ENCODE data around the gene CPAMD8.
"Not testable (repeated sequence)": the region's sequence is repeated elsewhere in the genome, so short reads cannot be mapped to it uniquely, and the experiment has no call there.

The CPAMD8 gene

DNA sequence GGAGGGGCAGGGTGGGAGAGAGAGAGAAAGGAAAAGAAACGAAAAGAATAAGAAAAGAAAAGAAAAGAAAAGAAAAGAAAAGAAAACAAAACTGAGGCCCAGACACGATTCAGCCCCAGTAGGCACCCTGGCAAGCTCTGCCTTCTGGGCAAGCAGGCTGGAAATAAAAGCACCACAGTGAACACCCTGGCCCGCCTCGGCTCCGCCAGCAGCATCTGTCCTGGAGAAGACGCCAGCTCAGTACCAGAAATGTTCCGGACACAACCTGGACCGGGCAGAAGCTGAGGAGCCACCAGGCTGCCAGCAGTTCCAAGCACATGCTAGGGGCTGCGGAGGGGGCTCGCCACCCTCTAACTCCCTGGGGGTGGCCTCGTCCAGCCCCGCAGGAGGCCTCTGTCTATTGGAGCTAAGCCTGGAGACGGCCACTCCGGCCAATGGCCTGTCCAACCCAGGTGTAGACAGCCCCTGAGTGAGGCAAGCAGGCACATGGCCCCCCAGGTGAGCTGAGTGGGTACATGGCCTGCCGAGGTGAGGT, 11.4 kb upstream of the CPAMD8 start:
- FAIRE-seq = no peak

GRCh38 chr19:17037184-17037583, 10.6 kb upstream of the CPAMD8 start:
- no peak for FAIRE-seq

DNA sequence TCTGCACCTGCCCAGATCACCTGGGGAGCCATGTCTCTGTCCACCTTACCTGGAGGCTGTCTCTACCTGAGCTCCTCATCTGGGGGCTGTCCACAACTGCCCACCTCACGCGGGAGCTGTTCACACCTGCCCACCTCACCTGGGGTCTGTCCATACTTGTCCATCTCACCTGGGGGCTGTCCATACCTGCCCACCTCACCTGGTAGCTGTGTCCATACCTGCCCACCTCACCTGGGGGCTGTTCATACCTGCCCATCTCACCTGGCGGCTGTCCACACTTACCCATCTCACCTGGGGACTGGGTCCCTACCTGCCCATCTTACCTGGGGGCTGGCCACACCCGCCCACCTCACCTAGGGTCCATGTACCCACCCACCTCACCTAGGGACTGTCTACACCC, 10.0 kb upstream of the CPAMD8 start:
- no peak for FAIRE-seq

- FAIRE-seq = no peak
Measured at GRCh38 chr19:17035842-17036424, 9.3 kb upstream of the CPAMD8 start.

- no peak for FAIRE-seq
Measured at GRCh38 chr19:17031741-17032140, 5.1 kb upstream of the CPAMD8 start.

GRCh38 chr19:17027535-17027975, 945 bp upstream of the CPAMD8 start:
- FAIRE-seq = no peak

DNA sequence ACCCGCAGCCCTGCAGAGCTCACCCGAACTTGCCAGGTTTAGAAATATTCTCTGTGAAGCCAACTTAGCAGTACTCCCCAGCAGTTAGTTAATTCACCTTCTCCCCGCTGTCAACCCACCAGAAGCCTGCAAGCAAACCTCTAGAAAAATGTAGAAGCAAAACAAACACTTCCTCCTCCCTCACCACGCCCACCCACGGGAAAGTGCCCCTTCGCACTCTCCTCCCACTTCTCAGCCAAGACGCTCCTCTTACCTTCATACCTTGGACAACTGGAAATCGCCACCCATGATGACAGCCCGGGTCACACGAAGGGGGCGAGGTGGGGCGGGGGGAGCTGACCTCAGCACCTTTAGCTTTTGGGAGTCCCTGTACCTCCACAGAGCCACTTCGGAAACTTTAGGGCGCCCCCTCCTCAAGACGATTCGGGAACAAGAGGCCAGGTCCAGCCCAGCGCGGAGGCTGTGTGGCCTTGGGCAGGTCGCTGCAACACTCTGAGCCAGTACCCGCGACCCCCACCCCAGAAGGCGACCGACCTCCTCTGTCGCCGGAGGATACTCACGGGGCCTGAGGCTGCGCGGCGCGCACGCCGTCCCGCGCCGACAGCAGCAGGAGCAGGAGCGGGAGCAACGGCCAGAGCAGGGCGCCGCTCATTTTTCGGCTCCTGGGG, 485 bp downstream of the CPAMD8 start:
- no peak for FAIRE-seq

- FAIRE-seq = no peak
Measured at GRCh38 chr19:17025361-17025760, 1.2 kb downstream of the CPAMD8 start.

GRCh38 chr19:17024941-17025340, 1.7 kb downstream of the CPAMD8 start:
- FAIRE-seq = not testable (repeated sequence)

- FAIRE-seq = no peak
Measured at GRCh38 chr19:17023805-17024204, 2.8 kb downstream of the CPAMD8 start.

- FAIRE-seq = no peak
Measured at GRCh38 chr19:17022738-17023137, 3.9 kb downstream of the CPAMD8 start.

GRCh38 chr19:17021793-17022590, 4.6 kb downstream of the CPAMD8 start:
- FAIRE-seq = no peak

GRCh38 chr19:17021328-17021727, 5.3 kb downstream of the CPAMD8 start:
- no peak for FAIRE-seq

DNA sequence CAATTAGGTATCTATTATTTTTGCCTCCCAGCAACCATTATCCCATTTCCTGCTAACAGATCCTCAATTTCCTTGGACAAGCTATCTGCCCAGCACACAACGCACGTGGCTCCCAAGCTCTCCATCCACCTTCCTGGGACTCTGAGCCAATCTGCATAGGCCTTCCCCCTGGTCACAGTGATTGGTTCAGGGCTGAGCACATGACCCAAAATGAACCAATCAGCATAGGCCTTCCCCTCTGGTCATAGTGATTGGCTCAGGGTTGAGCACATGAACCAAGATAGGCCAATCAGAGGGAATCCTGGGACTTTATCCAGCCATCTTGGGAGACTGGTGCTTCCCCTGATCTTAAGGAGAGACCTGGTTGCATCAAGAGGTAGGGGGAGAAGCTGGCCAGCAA, 5.8 kb downstream of the CPAMD8 start:
- no peak for FAIRE-seq

GRCh38 chr19:17020385-17020784, 6.2 kb downstream of the CPAMD8 start:
- no peak for FAIRE-seq

DNA sequence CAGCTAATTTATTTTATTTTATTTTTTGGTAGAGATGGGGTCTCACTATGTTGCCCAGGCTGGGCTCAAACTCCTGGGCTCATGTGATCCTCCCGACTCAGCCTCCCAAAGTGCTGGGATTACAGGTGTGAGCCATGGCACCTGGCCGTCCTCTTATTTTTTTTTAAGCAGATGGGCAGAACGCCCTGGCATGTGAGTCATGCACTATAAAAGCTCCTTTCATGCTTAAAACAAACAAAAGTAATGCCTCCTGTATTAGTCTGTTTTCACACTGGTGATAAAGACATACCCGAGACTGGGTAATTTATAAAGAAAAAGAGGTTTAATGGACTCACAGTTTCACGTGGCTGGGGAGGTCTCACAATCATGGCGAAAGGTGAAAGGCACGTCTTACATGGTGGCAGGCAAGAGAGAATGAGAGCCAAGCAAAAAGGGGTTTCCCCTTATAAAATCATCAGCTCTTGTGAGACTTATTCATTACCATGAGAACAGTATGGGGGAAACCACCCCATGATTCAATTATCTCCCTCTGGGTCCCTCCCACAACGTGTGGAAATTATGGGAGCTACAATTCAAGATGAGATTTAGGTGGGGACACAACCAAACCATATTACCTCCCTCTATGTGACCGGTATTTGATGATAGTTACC, 12.3 kb downstream of the CPAMD8 start:
- FAIRE-seq = not testable (repeated sequence)

GRCh38 chr19:17011485-17011884, 15.1 kb downstream of the CPAMD8 start:
- FAIRE-seq = no peak

GRCh38 chr19:17006579-17006978, 20.0 kb downstream of the CPAMD8 start:
- FAIRE-seq = no peak

GRCh38 chr19:17005000-17005399, 21.6 kb downstream of the CPAMD8 start:
- FAIRE-seq = no peak

DNA sequence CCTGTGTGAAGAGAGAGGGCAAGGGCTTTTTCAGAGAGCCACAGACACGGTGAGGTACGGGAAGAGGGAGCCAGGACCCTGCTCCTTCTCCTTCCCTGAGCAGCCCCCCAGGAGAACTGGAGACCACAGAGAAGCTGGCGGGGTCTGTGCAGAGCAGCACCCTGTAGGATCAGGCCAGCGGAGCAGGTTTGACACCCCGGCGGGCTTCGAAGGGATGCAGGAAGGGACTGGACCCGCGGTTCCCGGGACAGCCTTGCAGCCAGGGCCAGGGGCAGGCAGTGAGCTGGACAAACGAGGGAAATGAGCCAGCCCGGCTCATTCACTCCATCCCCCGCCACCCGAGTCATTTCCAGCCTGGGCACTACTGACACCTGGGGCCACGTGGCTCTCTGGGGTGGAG, 22.2 kb downstream of the CPAMD8 start:
- FAIRE-seq = no peak

GRCh38 chr19:17002455-17002854, 24.2 kb downstream of the CPAMD8 start:
- no peak for FAIRE-seq

GRCh38 chr19:17001603-17002183, 24.9 kb downstream of the CPAMD8 start:
- FAIRE-seq = no peak

Data from endometrium (tissue), 2 donors.